GM12878 (cell line): ENCODE measurements around the gene SURF6.

ENCODE experiments used
- CTCF ChIP-seq, 3 experiments: IDR thresholded peaks in 2 of 3; conservative IDR thresholded peaks in 1 of 3; 2 replicates each; pipeline ENCODE4 v1.5.1; 2011; ENCODE audit warnings: low read depth in 3 of 3, low read length in 3 of 3, mild to moderate bottlenecking in 3 of 3, control low read depth in 2 of 3, moderate library complexity in 2 of 3, inconsistent platforms in 1 of 3, mixed read lengths in 1 of 3; ENCODE audit not compliant: control insufficient read depth in 2 of 3, insufficient read depth in 1 of 3; ENCODE audit errors: extremely low read depth in 1 of 3
- EGR1 ChIP-seq, 2 experiments: IDR thresholded peaks; 1 replicate in 1 of 2; 2 replicates in 1 of 2; pipeline ENCODE4 v1.6.1; 2011 to 2012; ENCODE audit warnings: low read depth in 2 of 2, low read length in 2 of 2, borderline replicate concordance in 1 of 2, mild to moderate bottlenecking in 1 of 2, moderate library complexity in 1 of 2
- ELK1 ChIP-seq: IDR thresholded peaks from 2 replicates; pipeline ENCODE4 v1.6.1; 2012; ENCODE audit warnings: low read depth, low read length, improper control_type of control experiment
- EZH2 ChIP-seq: IDR thresholded peaks from 2 replicates; pipeline ENCODE4 v1.6.1; 2012; ENCODE audit warnings: low read depth, mild to moderate bottlenecking, control low read depth, inconsistent platforms, low read length, borderline replicate concordance; ENCODE audit not compliant: control insufficient read depth
- NRF1 ChIP-seq: conservative IDR thresholded peaks from 2 replicates; pipeline ENCODE4 v1.6.1; 2011; ENCODE audit warnings: mild to moderate bottlenecking, low read depth, low read length, improper control_type of control experiment

- no peak for TF ChIP-seq NRF1
- TF ChIP-seq EZH2, result no peak
- no peak for TF ChIP-seq ELK1
- TF ChIP-seq CTCF (IDR thresholded peaks at IDR 0.05 in 2 of 3, conservative IDR thresholded peaks at IDR 0.05 in 1 of 3; ENCODE audit: control insufficient read depth in 2 of 3, extremely low read depth in 1 of 3, insufficient read depth in 1 of 3, low read depth in 3 of 3, low read length in 3 of 3), result no peak
- TF ChIP-seq EGR1 (IDR thresholded peaks at IDR 0.05; ENCODE audit: borderline replicate concordance in 1 of 2, low read depth in 2 of 2, low read length in 2 of 2), result no peak
Measured at GRCh38 chr9:133333566-133333965, 2.4 kb downstream of the SURF6 start.
